GM12891 (cell line): ENCODE results near the gene KRT78.

Source experiments
- DNase-seq: peaks from one replicate; pipeline ENCODE4 v3.0.0; 2011; ENCODE audit warnings: low spot score; ENCODE audit not compliant: insufficient read length
- FAIRE-seq: peaks from 2 replicates; lab custom pipeline; 2011; peaks lifted over from hg19 to GRCh38; lab: Jason Lieb, UNC
- PAX5 ChIP-seq: IDR thresholded peaks from 2 replicates; pipeline ENCODE4 v1.6.1; 2011; ENCODE audit warnings: low read length, moderate library complexity, mild to moderate bottlenecking; ENCODE audit not compliant: insufficient read depth, severe bottlenecking
- POLR2A ChIP-seq: IDR thresholded peaks from 2 replicates; pipeline ENCODE4 v1.6.1; 2011; ENCODE audit warnings: low read depth, low read length, control low read depth
- POLR2AphosphoS5 ChIP-seq: IDR thresholded peaks from 2 replicates; pipeline ENCODE4 v1.6.1; 2011; ENCODE audit warnings: low read depth, low read length, control low read depth
- POU2F2 ChIP-seq: IDR thresholded peaks from 2 replicates; pipeline ENCODE4 v1.6.1; 2011; ENCODE audit warnings: low read depth, mild to moderate bottlenecking, control low read depth, low read length, moderate library complexity
- SPI1 ChIP-seq: IDR thresholded peaks from 2 replicates; pipeline ENCODE4 v1.6.1; 2011; ENCODE audit warnings: low read depth, low read length, control low read depth
- TAF1 ChIP-seq: IDR thresholded peaks from 2 replicates; pipeline ENCODE4 v1.6.1; 2011; ENCODE audit warnings: low read depth, low read length, control low read depth

KRT78 gene

GRCh38 chr12:52824741-52825410 is 23.9 kb downstream of the KRT78 start:
- FAIRE-seq, result no peak
- TF ChIP-seq POLR2AphosphoS5 (no peak), SPI1 (no peak), TAF1 (no peak), POLR2A (no peak), PAX5 (no peak), POU2F2 (no peak)
- DNase-seq, result no peak

GRCh38 chr12:52823761-52824450 is 24.9 kb downstream of the KRT78 start:
- FAIRE-seq, result no peak
- no peak for DNase-seq
- TF ChIP-seq SPI1, result no peak
- TF ChIP-seq TAF1, result no peak
- no peak for TF ChIP-seq PAX5
- TF ChIP-seq POLR2A, result no peak
- no peak for TF ChIP-seq POU2F2
- TF ChIP-seq POLR2AphosphoS5, result no peak

- DNase-seq (no peak), FAIRE-seq (no peak)
- TF ChIP-seq POU2F2 (no peak), POLR2AphosphoS5 (no peak), TAF1 (no peak), POLR2A (no peak), SPI1 (no peak), PAX5 (no peak)
These were observed 25.9 kb downstream of the KRT78 start for GRCh38 chr12:52822771-52823510.

- DNase-seq, result no peak
- TF ChIP-seq PAX5 (no peak), POLR2AphosphoS5 (no peak), SPI1 (no peak), TAF1 (no peak), POU2F2 (no peak), POLR2A (no peak)
- no peak for FAIRE-seq
These were observed 26.8 kb downstream of the KRT78 start for GRCh38 chr12:52821826-52822660.

GRCh38 chr12:52821071-52821730 is 27.6 kb downstream of the KRT78 start:
- FAIRE-seq (no peak), DNase-seq (no peak)
- no peak for TF ChIP-seq POU2F2
- TF ChIP-seq POLR2AphosphoS5, result no peak
- TF ChIP-seq PAX5, result no peak

GRCh38 chr12:52820521-52820920 is 28.3 kb downstream of the KRT78 start:
- DNase-seq, result no peak
- no peak for FAIRE-seq
- no peak for TF ChIP-seq POLR2A
- TF ChIP-seq POLR2AphosphoS5, result no peak
- TF ChIP-seq PAX5, result no peak
- TF ChIP-seq TAF1, result no peak
- no peak for TF ChIP-seq SPI1
- TF ChIP-seq POU2F2, result no peak

GRCh38 chr12:52819731-52820510 is 28.9 kb downstream of the KRT78 start:
- DNase-seq, result no peak
- no peak for TF ChIP-seq POLR2AphosphoS5
- TF ChIP-seq PAX5, result no peak
- no peak for TF ChIP-seq POLR2A
- TF ChIP-seq SPI1, result no peak
- no peak for TF ChIP-seq POU2F2
- TF ChIP-seq TAF1, result no peak
- no peak for FAIRE-seq

- TF ChIP-seq POLR2AphosphoS5, result no peak
- no peak for TF ChIP-seq TAF1
- no peak for TF ChIP-seq PAX5
- TF ChIP-seq SPI1, result no peak
- no peak for TF ChIP-seq POU2F2
- no peak for TF ChIP-seq POLR2A
- no peak for FAIRE-seq
- DNase-seq, result no peak
These were observed 29.8 kb downstream of the KRT78 start for GRCh38 chr12:52818887-52819420.
